CD4-positive, alpha-beta T cell treated with Interleukin-1 beta for 1 hour (primary cell): ENCODE data around the gene SMTN.
"Not testable (repeated sequence)": the region's sequence is repeated elsewhere in the genome, so short reads cannot be mapped to it uniquely, and the experiment has no call there.

Source experiments
- DNase-seq, 2 donors: peaks; one replicate each; pipeline ENCODE4 v3.0.0-alpha.2; 2020 to 2022

The SMTN gene

GRCh38 chr22:31073545-31074145 lies 7.5 kb upstream of the SMTN start:
- DNase-seq = not testable (repeated sequence)

- no peak for DNase-seq
Measured at GRCh38 chr22:31075961-31076360, 5.2 kb upstream of the SMTN start.

- no peak for DNase-seq
Measured at GRCh38 chr22:31077681-31078080, 3.4 kb upstream of the SMTN start.

GRCh38 chr22:31078389-31078788 lies 2.7 kb upstream of the SMTN start:
- not testable (repeated sequence) for DNase-seq

- DNase-seq = no peak
Measured at GRCh38 chr22:31079095-31079642, 1.9 kb upstream of the SMTN start.

GRCh38 chr22:31080164-31080847 lies 812 bp upstream of the SMTN start:
- no peak for DNase-seq

- DNase-seq = no peak
Measured at GRCh38 chr22:31081963-31082605, 966 bp downstream of the SMTN start.

- peak; percentile 42 to 47 for DNase-seq
Measured at GRCh38 chr22:31082606-31083376, 1.7 kb downstream of the SMTN start.

- no peak for DNase-seq
Measured at GRCh38 chr22:31083377-31083768, 2.3 kb downstream of the SMTN start.

DNA sequence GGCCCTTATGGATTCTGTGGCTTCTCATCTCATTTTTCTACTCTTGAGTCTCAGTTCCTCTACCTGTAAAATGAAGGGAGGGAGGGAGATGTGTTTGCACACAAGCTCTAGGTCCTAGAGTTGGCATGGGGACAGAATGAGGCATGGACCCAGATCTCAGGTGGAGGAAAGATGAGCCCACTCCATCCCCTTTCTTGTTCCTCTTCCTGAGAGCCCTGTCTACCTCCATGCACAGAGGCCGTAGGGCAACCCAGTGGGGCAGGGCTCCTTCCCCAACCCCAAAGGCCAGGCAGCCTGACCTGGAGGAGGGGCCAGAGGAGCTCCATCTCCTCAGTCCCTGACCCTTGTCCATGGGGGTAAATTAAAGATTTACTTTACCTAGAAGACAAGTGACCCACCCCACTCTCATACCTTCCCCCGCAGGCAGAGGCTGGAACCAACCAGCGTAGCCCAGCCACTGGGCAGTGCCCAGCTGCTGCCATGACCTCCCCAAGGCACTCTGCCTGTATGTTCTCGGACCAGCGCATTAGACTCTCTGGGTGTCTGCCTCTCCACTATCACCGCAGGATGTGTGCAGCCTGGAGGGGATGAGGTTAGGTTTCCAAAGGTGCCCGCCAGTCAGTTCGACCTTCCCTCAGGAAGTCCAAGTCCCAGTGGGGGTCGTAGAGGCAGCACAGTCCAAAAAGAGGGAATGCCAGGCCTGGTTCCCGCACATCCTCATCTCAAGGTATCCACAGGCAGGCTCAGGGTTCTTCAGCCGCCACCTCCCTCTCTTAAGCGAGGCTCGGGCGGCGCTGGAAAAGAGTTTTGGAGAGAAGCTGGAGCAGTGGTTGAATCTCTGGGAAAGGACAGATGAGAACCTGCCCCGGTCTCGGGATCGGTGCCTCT lies 3.0 kb downstream of the SMTN start:
- DNase-seq = no peak

GRCh38 chr22:31084811-31085492 lies 3.8 kb downstream of the SMTN start:
- DNase-seq = peak; percentile 82 to 84

GRCh38 chr22:31085493-31085824 lies 4.3 kb downstream of the SMTN start:
- no peak for DNase-seq

DNA sequence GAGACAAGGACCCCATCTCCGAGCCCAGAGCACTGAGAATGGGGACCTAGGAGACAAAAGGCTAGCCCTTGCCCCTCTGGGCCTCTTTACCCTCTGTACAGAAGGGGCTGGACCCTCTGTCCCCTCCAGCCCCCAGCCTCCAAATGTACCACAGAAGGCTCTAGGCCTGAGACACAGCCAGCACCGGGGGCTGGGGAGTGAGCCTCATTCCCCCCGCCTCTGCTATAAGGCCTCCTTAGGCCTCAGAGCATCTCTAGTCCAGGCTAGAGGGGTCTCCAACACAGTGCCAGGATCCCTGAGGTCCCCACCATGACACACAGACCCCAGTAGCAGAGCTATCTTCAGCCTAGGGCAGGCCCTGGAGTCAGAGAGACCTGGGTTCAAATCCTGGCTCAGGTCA lies 4.8 kb downstream of the SMTN start:
- DNase-seq = no peak

- DNase-seq = no peak
Measured at GRCh38 chr22:31086703-31087330, 5.7 kb downstream of the SMTN start.

- DNase-seq = no peak
Measured at GRCh38 chr22:31087744-31088215, 6.7 kb downstream of the SMTN start.

DNA sequence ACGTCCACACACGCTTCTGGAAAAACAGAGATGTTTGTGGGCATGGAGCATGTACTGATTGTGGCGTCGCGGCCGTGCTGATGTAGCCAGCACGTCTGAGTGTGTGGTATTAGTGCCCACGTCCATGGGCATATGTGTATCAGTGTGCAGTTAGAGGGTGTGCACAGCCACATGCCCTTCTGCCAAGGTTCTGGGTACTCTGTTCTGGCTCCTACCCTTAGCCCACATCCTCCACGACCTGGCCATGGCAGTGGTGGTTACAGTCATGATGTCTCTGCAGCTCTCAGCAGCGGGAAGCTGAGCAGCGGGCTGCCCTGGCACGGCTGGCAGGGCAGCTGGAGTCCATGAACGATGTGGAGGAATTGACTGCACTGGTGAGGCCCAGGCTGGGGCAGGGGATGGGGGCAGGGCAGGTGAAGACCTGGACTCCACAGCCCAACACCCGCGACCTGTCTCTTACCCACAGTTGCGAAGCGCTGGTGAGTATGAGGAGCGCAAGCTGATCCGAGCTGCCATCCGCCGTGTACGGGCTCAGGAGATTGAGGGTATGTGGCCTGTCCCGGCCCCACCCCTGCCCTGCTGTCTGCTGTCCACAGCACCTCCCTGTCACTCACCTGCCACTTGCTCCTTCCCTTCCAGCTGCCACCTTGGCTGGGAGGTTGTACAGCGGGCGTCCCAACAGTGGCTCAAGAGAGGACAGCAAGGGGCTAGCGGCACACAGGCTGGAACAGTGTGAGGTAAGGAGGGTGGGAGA lies 7.3 kb downstream of the SMTN start:
- DNase-seq = no peak

GRCh38 chr22:31089160-31090100 lies 8.3 kb downstream of the SMTN start:
- DNase-seq = peak; percentile 42 to 49

GRCh38 chr22:31090217-31091085 lies 9.3 kb downstream of the SMTN start:
- DNase-seq = no peak
